H9 (cell line): ENCODE measurements around the gene CETP. TPM values are rescaled to one million over a fixed set of nuclear protein-coding genes. Genes with fewer than 3 reads are reported as not detected.

ENCODE experiments used
- DNase-seq: peaks from one replicate; pipeline ENCODE4 v3.0.0-alpha.2; 2017
- H2AFZ ChIP-seq: one replicate; pipeline ENCODE4 v1.6.1; 2013; ENCODE audit warnings: mild to moderate bottlenecking, low read length, control low read depth, moderate library complexity
- H2AK5ac ChIP-seq: 2 replicates; pipeline ENCODE4 v1.6.1; 2013; ENCODE audit warnings: low read length, control low read depth, mixed read lengths; ENCODE audit not compliant: insufficient read length
- H2BK120ac ChIP-seq: one replicate; pipeline ENCODE4 v1.6.1; 2013; ENCODE audit warnings: low read depth, mild to moderate bottlenecking, low read length, control low read depth, inconsistent platforms; ENCODE audit not compliant: poor library complexity, severe bottlenecking
- H2BK12ac ChIP-seq: 2 replicates; pipeline ENCODE4 v1.6.1; 2013; ENCODE audit warnings: low read length, control low read depth, mixed read lengths, low read depth; ENCODE audit not compliant: insufficient read length
- H2BK15ac ChIP-seq: 2 replicates; pipeline ENCODE4 v1.6.1; 2013; ENCODE audit warnings: low read depth, low read length, control low read depth
- H2BK20ac ChIP-seq: one replicate; pipeline ENCODE4 v1.6.1; 2013; ENCODE audit warnings: low read depth, mild to moderate bottlenecking, low read length, control low read depth, inconsistent platforms; ENCODE audit not compliant: poor library complexity, severe bottlenecking
- H2BK5ac ChIP-seq: 2 replicates; pipeline ENCODE4 v1.6.1; 2013; ENCODE audit warnings: low read length, control low read depth, mixed read lengths; ENCODE audit not compliant: insufficient read length
- H3K14ac ChIP-seq: 2 replicates; pipeline ENCODE4 v1.6.1; 2013; ENCODE audit warnings: low read length, control low read depth; ENCODE audit not compliant: insufficient read depth
- H3K18ac ChIP-seq: 2 replicates; pipeline ENCODE4 v1.6.1; 2013; ENCODE audit warnings: low read depth, mild to moderate bottlenecking, mixed read lengths, low read length, control low read depth; ENCODE audit not compliant: insufficient read length
- H3K23ac ChIP-seq: 2 replicates; pipeline ENCODE4 v1.6.1; 2013; ENCODE audit warnings: low read length, control low read depth, mixed read lengths, low read depth; ENCODE audit not compliant: insufficient read length
- H3K23me2 ChIP-seq: 2 replicates; pipeline ENCODE4 v1.6.1; 2013; ENCODE audit warnings: low read depth, mild to moderate bottlenecking, mixed read lengths, low read length, control low read depth; ENCODE audit not compliant: insufficient read length, poor library complexity, severe bottlenecking
- H3K27ac ChIP-seq: 2 replicates; pipeline ENCODE4 v1.5.1; 2013; ENCODE audit warnings: low read length, control low read depth, mixed read lengths, low read depth; ENCODE audit not compliant: insufficient read length
- H3K27me3 ChIP-seq: 2 replicates; pipeline ENCODE4 v1.6.1; 2013; ENCODE audit warnings: low read length, control low read depth, inconsistent platforms; ENCODE audit not compliant: insufficient read depth
- H3K4ac ChIP-seq: 2 replicates; pipeline ENCODE4 v1.6.1; 2013; ENCODE audit warnings: low read depth, mild to moderate bottlenecking, control low read depth, inconsistent platforms, low read length, moderate library complexity
- H3K4me1 ChIP-seq: 2 replicates; pipeline ENCODE4 v1.6.1; 2013; ENCODE audit warnings: low read length, control low read depth, inconsistent platforms; ENCODE audit not compliant: insufficient read depth
- H3K4me2 ChIP-seq: 2 replicates; pipeline ENCODE4 v1.6.1; 2013; ENCODE audit warnings: low read length, control low read depth, mixed read lengths; ENCODE audit not compliant: insufficient read length, insufficient read depth
- H3K56ac ChIP-seq: 2 replicates; pipeline ENCODE4 v1.6.1; 2013; ENCODE audit warnings: low read depth, mild to moderate bottlenecking, mixed read lengths, low read length, control low read depth; ENCODE audit not compliant: insufficient read length
- H3K79me1 ChIP-seq: 2 replicates; pipeline ENCODE4 v1.6.1; 2013; ENCODE audit warnings: low read depth, mild to moderate bottlenecking, moderate library complexity, low read length, control low read depth, inconsistent platforms; ENCODE audit not compliant: insufficient read depth, poor library complexity, severe bottlenecking
- H3K79me2 ChIP-seq: 2 replicates; pipeline ENCODE4 v1.6.1; 2013; ENCODE audit warnings: low read length, control low read depth, inconsistent platforms; ENCODE audit not compliant: insufficient read depth
- H3K9ac ChIP-seq: 2 replicates; pipeline ENCODE4 v1.6.1; 2013; ENCODE audit warnings: low read length, control low read depth, mixed read lengths; ENCODE audit not compliant: insufficient read length; ENCODE audit errors: extremely low read depth
- H3K9me3 ChIP-seq: one replicate; pipeline ENCODE4 v1.6.1; 2013; ENCODE audit warnings: low read depth, low read length, inconsistent platforms; ENCODE audit not compliant: control insufficient read depth
- H3T11ph ChIP-seq: one replicate; pipeline ENCODE4 v1.6.1; 2013; ENCODE audit warnings: mild to moderate bottlenecking, low read length, control low read depth, inconsistent platforms
- H4K20me1 ChIP-seq: one replicate; pipeline ENCODE4 v1.6.1; 2013; ENCODE audit not compliant: control insufficient read depth, insufficient read length, insufficient read depth
- H4K5ac ChIP-seq: 2 replicates; pipeline ENCODE4 v1.6.1; 2013; ENCODE audit warnings: low read depth, mild to moderate bottlenecking, mixed read lengths, low read length, control low read depth; ENCODE audit not compliant: insufficient read length
- H4K8ac ChIP-seq: replicated peaks from 2 replicates; pipeline ENCODE4 v1.6.1; 2013; ENCODE audit warnings: low read length, control low read depth, mixed read lengths, low read depth; ENCODE audit not compliant: insufficient read length
- H4K91ac ChIP-seq: 2 replicates; pipeline ENCODE4 v1.6.1; 2013; ENCODE audit warnings: low read depth, mild to moderate bottlenecking, moderate library complexity, mixed read lengths, low read length, control low read depth; ENCODE audit not compliant: insufficient read length
- H3K27ac Mint-ChIP-seq, 3 experiments: 2 replicates in 2 of 3; 3 replicates in 1 of 3; pipeline ENCODE4 v1.8.0; 2020 to 2021; ENCODE audit warnings: mixed read lengths in 3 of 3, mild to moderate bottlenecking in 1 of 3, moderate library complexity in 1 of 3
- H3K27me3 Mint-ChIP-seq: 2 replicates; pipeline ENCODE4 v1.8.0; 2021; ENCODE audit warnings: low read depth, mild to moderate bottlenecking, moderate library complexity, mixed read lengths
- H3K36me3 Mint-ChIP-seq, 3 experiments: 2 replicates in 2 of 3; 3 replicates in 1 of 3; pipeline ENCODE4 v1.8.0; 2020 to 2021; ENCODE audit warnings: low read depth in 3 of 3, mixed read lengths in 3 of 3; ENCODE audit not compliant: insufficient read depth in 1 of 3
- H3K4me1 Mint-ChIP-seq, 2 experiments: 2 replicates each; pipeline ENCODE4 v1.8.0; 2020; ENCODE audit warnings: mixed read lengths in 2 of 2
- H3K4me3 Mint-ChIP-seq, 2 experiments: 2 replicates in 1 of 2; 3 replicates in 1 of 2; pipeline ENCODE4 v1.8.0; 2020 to 2021; ENCODE audit warnings: mild to moderate bottlenecking in 2 of 2, mixed read lengths in 2 of 2, moderate library complexity in 1 of 2
- H3K9me3 Mint-ChIP-seq, 2 experiments: 2 replicates in 1 of 2; 3 replicates in 1 of 2; pipeline ENCODE4 v1.8.0; 2020; ENCODE audit warnings: mild to moderate bottlenecking in 2 of 2, mixed read lengths in 2 of 2, moderate library complexity in 1 of 2
- WGBS: extraction: QIAGEN DNeasy Blood & Tissue Kit; methylation state at CpG from one replicate; pipeline ENCODE4 v1.1.7; 2013; ENCODE audit warnings: missing lambda C conversion rate, low lambda C conversion rate, mixed read lengths; ENCODE audit not compliant: insufficient read length; ENCODE audit errors: extremely low coverage; 5-methylcytosine and 5-hydroxymethylcytosine counted together
- total RNA-seq: library from RNA; stranded (reverse); gene quantifications from 2 replicates; pipeline ENCODE4 v1.2.1, GENCODE V29; 2021
- TF ChIP-seq, protein P1 (sequence below): fragments of 200-600 bp; sonication (generic); conservative IDR thresholded peaks from 3 replicates; pipeline ENCODE4 v1.8.0; 2021; ENCODE audit warnings: antibody characterized with exemption, mild to moderate bottlenecking

Gene CETP
- total RNA-seq, 1 experiment from 2014 or later = not detected

DNA sequence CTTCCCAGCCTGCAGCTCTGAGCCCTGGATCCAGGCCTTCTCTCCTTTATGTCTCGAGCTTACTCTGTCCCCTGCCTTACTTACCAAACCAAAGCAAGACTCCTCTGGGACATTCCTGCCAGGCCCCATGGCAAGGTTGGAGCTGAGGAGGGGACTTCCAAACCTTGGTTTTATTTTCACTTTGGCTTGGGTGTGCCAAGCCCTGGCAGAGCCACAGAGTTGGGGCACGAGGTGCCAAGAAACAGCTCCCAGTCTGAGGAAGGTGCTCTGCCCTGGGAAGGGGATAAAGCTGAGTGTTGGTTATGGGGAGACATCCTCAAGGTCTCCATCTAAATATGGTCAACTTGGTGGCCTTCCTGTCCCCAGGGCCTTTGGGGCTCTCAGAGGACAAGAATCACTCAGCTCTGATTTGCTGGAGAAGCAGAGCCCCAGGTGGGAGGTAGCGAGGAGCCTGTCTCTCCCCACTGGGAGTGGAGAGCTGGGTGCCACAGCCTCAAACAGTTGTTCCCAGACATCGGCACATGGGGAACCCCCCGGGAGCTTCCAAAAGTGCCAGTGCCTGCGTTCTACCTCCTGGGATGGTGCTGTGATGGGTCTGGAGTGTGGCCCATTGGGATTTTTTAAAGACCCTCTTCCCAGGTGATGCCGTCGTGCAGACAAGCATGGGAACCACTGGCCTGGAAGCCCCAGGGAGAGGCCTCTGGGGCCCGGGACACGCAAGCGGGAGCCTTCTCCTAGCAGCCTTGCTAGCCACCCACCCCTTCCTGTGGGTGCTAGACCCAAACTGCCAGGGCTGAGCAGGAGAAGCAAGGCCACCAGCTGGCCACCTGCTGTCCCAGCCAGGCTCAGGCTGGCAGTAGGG, 37.9 kb downstream of the CETP start:
- H3K27me3 ChIP-seq = peaks cover 2% of the 10 kb centered on the region; the same call in 1 of the 2 replicates
- no peaks in the 10 kb centered on the region for H3K79me2 ChIP-seq
- no peak overlapping the region for H2BK15ac ChIP-seq
- H3K27ac ChIP-seq = no peak overlapping the region
- DNase-seq = no peak
- Mint-ChIP-seq H3K9me3 (peaks cover 0 to 5% of the 10 kb centered on the region in 2 experiments; a peak in 1 of 5 replicates), H3K27me3 (peaks cover 10% of the 10 kb centered on the region), H3K36me3 (no peaks in the 10 kb centered on the region), H3K27ac (peak overlapping the region in 1 of 3 experiments; percentile 76; a peak in 1 of 7 replicates), H3K4me1 (peaks cover 14% of the 10 kb centered on the region in 2 experiments), H3K4me3 (no peak overlapping the region)
- H3K14ac ChIP-seq = no peak overlapping the region
- no peak overlapping the region for H2BK12ac ChIP-seq
- H3K4ac ChIP-seq = no peak overlapping the region
- H3K9ac ChIP-seq = no peak overlapping the region
- H2AK5ac ChIP-seq = no peak overlapping the region
- H3K18ac ChIP-seq = no peak overlapping the region
- H3K56ac ChIP-seq = no peak overlapping the region
- H3K23ac ChIP-seq = no peak overlapping the region
- TF ChIP-seq, protein P1, sequence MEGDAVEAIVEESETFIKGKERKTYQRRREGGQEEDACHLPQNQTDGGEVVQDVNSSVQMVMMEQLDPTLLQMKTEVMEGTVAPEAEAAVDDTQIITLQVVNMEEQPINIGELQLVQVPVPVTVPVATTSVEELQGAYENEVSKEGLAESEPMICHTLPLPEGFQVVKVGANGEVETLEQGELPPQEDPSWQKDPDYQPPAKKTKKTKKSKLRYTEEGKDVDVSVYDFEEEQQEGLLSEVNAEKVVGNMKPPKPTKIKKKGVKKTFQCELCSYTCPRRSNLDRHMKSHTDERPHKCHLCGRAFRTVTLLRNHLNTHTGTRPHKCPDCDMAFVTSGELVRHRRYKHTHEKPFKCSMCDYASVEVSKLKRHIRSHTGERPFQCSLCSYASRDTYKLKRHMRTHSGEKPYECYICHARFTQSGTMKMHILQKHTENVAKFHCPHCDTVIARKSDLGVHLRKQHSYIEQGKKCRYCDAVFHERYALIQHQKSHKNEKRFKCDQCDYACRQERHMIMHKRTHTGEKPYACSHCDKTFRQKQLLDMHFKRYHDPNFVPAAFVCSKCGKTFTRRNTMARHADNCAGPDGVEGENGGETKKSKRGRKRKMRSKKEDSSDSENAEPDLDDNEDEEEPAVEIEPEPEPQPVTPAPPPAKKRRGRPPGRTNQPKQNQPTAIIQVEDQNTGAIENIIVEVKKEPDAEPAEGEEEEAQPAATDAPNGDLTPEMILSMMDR = no peak
- H4K20me1 ChIP-seq = no peaks in the 10 kb centered on the region
- no peak overlapping the region for H4K8ac ChIP-seq
- no peak overlapping the region for H3K4me2 ChIP-seq
- H2BK5ac ChIP-seq = no peak overlapping the region
- no peaks in the 10 kb centered on the region for H3K23me2 ChIP-seq
- H4K91ac ChIP-seq = no peak overlapping the region
- WGBS = no CpG with 5 or more reads among the region's 11 CpGs
- H3T11ph ChIP-seq = no peak overlapping the region
- H3K79me1 ChIP-seq = no peaks in the 10 kb centered on the region
- no peak overlapping the region for H4K5ac ChIP-seq
- H2BK120ac ChIP-seq = no peak overlapping the region
- peaks cover 3% of the 10 kb centered on the region; the same call in 1 of the 2 replicates for H3K4me1 ChIP-seq
- H2AFZ ChIP-seq = no peak overlapping the region
- H3K9me3 ChIP-seq = no peaks in the 10 kb centered on the region
- H2BK20ac ChIP-seq = no peak overlapping the region
